Hematopoietic multipotent progenitor cell treated with erythropoietin and hydrocortisone succinate and interleukin-3 and kit ligand, for 8 days (in vitro differentiated cells): ENCODE results near the gene ARMC8.
A peak's percentile ranks its signal among the peaks of the same experiment; 100 is the strongest.

Source experiments
- DNase-seq: peaks from one replicate; pipeline ENCODE4 v3.0.0-alpha.2; 2015

Gene ARMC8

DNA sequence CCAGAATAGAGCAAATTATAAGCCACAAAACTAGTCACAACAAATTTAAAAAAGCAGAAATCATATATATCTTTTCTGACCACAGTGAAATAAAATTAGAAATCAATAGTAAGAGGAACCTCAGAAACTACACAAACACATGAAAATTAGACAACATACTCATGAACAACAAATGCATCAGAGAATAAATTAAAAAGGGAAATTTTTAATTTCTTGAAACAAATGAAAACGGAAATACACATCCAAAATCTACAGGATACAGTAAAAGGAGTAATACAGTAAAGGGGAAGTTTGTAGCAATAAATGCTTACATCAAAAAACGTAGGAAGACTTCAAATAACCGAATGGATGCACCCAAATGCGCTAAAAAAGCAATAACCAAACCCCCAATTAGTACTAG is 123.4 kb downstream of the ARMC8 start:
- DNase-seq, result no peak

DNA sequence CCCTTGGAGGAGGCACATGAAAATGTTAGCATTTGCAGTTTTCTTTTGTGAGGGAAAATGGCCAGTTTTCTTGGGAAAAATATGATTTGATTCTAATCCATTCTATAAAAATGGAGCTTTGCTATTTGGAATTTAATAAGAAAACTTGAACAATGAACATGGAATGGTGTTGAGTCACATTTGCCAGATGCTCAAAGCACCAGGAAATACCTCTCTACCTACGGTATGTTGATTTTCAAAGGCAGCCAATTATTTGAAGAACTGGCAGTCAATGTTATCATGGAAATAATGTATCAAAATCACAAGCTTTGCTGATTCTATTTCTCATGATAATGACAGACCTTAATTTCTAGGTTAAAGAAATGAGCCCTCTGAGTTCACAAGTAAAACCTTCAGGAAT is 127.7 kb downstream of the ARMC8 start:
- DNase-seq, result no peak

DNA sequence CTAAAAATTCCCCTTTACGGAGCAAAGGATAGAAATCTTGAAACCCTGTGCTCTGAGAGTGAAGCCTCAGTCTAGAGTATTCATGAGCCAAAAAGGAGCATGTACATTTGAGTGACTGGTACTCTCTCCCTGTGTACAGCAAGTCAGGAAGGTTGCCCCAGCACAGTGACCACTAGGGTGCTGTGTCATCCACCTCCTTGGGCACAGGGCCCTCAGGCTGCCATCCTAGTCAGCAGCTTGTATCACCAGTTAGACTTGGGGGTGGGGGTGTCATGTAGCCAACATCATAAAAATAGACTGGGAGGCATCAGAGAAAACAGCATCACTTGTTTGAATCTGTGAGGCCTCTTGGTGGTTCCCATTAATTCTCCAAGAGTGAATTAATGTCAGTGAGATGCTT is 130.6 kb downstream of the ARMC8 start:
- DNase-seq, result no peak

GRCh38 chr3:138323971-138324370 is 136.9 kb downstream of the ARMC8 start:
- no peak for DNase-seq

GRCh38 chr3:138325990-138326389 is 138.9 kb downstream of the ARMC8 start:
- DNase-seq, result no peak

DNA sequence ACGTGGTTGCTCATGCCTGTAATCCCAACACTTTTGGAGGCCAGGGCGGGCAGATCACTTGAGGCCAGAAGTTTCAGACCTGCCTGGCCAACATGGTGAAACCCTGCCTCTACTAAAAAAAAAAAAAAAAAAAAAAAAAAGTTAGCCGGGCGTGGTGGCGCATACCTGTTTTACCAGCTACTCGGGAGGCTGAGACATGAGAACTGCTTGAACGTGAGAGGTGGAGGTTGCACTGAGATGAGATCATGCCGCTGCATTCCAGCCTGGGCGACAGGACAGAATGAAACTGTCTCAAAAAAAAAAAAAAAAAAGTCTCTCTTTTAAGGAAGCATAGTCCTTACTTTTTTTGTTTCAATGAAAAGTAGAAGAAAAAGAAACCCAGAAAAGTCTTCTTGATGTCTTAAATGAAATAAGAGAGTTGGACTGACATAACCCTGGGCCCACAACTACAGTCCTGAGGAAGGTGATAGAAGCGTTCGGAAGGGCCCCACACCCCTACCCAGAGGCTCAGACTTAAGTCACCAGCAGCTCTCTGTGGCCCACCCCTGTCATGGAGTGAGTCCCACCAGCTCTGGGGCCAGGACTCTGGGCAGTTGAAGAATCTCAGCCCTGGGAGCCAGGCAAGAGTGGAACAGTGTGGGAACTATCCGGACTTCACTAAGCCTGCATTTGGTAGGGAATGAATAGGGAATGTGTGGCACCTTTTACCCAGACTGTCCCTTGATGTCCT is 139.9 kb downstream of the ARMC8 start:
- no peak for DNase-seq

DNA sequence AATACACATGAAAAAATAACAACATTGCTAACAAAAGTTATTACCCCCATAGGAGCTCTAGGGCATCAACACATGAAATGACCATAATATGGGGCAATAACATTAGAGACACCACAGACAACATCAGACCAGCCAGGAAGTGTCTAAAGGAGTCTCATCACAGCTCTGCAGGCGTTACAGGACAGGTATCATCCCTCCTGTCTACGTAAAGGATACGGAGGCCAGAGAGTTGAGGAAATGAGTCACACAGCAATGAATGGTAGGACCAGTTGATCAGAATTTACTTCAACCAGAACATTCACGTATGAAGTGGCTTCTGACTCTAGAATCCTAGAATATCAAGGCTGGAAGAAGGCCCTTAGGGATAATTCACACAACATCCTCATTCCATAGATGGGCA is 140.7 kb downstream of the ARMC8 start:
- no peak for DNase-seq

- peak; percentile 40 for DNase-seq
These were observed 141.2 kb downstream of the ARMC8 start for GRCh38 chr3:138328341-138328740.

GRCh38 chr3:138329127-138329983 is 142.3 kb downstream of the ARMC8 start, which contains the start of gene NME9:
TSS of gene NME9 (minus strand) at chr3:138329851. CDS start at chr3:138329335, 516 bp downstream.
- DNase-seq, result peak; percentile 92

DNA sequence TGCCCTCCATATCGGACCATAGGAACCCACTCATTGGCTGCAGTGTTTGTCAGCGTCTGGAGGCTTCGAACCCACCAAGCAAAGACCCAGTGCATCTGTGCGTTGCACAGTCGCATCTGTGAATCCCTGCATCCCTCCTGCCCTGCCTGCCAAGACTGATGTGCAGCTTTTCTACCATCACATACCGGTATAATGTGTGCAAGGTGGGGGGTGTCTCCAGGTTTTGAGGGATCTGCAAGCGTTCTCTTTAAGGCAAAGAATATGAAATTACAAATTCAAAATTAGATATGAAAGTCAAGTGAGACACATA is 142.8 kb downstream of the ARMC8 start:
- DNase-seq, result no peak

- DNase-seq, result no peak
These were observed 144.2 kb downstream of the ARMC8 start for GRCh38 chr3:138331143-138331894.

DNA sequence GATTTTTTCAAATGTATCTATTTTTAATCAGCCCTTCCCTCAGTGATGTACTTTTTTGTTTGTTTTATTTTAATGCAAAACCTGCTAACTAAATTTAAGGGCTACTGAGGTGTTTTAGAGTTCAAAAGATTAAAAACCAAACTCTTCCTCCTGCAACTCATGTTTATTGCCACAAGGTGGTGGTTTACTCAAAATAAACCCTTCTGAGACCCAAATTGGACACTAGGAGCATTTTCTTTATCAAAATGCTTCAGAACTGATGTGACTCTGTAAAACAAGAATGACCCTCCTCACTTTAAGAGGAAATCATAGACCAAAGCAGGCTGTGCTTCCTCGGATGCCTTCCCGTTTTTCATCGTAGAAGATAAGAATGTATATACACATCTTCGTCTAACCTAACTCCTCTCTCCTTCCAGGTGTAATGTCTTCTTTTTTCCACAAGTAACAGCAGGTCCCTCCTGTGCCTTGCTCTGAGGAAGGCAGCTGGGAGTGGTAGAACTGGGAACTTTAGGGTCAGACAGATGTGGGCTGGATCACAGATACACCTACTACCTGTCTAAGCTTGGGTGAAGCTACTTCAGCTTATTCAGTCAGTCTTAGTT is 145.5 kb downstream of the ARMC8 start:
- peak; percentile 51 for DNase-seq

DNA sequence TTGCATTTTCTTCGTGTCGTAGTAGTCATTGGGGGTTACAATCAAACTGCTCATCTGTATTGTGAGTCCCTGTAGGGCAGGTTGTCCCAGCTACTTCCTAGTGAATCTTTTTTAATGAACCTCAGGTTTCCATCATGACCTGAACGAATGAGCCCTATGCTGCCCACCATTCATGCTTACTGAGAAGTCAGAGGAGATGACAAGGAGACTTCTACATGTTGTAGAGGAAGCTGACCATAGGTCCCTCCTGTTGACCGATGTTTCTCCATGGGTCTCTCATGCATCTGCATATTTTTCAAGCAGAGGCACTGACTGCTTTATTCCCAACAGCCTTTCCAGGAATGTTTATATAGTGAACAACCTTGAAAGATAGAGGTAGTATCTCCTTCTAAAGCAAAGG is 147.5 kb downstream of the ARMC8 start:
- no peak for DNase-seq

DNA sequence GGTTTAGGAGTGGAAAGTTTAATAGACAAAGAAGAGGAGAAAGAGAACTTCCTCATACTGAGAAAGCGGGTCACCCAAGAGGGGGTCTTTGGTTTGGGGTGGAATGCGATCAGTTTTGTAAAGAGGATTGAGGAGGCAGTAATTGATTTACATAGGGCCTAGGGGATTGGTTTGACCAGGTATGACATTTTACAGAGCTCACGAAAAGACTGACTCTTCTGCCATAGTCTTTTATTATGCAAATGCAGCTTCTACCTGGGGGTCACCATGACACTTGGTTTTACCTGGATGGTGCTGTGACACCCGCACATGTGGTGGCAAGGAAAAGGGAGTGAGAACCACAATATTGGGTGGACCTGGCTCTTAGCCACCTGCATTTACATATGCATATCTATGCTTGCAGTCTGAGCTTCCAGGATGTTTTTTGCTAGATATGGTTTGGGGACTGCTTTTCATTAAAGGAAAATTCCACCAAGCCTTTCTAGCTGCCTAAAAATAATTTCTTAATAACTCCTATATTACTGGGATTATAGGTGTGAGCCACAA is 149.4 kb downstream of the ARMC8 start:
- no peak for DNase-seq

- DNase-seq, result no peak
These were observed 151.1 kb downstream of the ARMC8 start for GRCh38 chr3:138338244-138338643.

DNA sequence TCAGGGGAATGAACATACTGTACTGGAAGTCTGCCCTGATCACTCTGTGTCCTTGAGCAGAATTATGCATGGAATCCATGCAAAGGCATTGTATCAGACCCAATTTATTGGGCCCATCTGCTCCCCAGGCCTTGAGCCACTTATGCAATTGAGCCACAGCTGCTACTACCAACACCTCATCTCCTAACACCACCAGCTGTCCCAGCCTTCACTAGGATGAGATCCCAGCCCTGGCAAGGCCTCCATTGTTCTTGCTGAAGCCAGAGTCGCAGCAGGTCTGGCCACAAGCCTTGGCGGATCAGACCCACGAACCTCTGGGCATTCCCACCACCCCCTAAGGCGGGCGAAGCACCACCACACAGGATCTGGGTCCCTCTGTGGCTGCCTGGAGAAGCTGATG is 151.7 kb downstream of the ARMC8 start:
- no peak for DNase-seq

DNA sequence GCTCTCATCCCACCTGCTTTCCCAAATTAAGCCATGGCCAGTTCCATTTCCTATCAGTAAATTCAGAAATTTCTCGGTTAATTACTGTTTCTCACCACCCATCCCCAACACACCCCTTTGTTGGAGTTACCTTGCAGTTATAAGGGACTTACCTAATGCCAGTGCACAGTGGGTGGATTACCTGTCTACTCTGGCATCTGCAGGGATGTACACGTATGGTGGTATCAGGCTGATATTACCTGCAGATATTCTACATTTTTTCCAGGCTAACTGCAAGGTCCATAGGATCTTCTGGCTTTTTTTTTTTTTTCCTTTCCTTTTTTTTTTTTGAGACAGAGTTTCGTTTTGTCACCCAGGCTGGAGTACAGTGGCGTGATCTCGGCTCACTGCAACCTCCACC is 153.4 kb downstream of the ARMC8 start:
- no peak for DNase-seq

GRCh38 chr3:138344754-138345153 is 157.7 kb downstream of the ARMC8 start:
- no peak for DNase-seq
